Loucy (cell line): ENCODE measurements around the gene MTMR3.

Source experiments
- EZH2phosphoT487 ChIP-seq: fragments of 200-600 bp; IDR thresholded peaks from 2 replicates; pipeline ENCODE4 v1.6.1; 2018; ENCODE audit warnings: antibody characterized with exemption, mild to moderate bottlenecking, moderate library complexity, borderline replicate concordance
- TF ChIP-seq, protein P1 (sequence below): fragments of 200-600 bp; sonication (generic); conservative IDR thresholded peaks from 2 replicates; pipeline ENCODE4 v1.5.1; 2014; ENCODE audit warnings: mild to moderate bottlenecking, antibody characterized with exemption, low read length

DNA sequence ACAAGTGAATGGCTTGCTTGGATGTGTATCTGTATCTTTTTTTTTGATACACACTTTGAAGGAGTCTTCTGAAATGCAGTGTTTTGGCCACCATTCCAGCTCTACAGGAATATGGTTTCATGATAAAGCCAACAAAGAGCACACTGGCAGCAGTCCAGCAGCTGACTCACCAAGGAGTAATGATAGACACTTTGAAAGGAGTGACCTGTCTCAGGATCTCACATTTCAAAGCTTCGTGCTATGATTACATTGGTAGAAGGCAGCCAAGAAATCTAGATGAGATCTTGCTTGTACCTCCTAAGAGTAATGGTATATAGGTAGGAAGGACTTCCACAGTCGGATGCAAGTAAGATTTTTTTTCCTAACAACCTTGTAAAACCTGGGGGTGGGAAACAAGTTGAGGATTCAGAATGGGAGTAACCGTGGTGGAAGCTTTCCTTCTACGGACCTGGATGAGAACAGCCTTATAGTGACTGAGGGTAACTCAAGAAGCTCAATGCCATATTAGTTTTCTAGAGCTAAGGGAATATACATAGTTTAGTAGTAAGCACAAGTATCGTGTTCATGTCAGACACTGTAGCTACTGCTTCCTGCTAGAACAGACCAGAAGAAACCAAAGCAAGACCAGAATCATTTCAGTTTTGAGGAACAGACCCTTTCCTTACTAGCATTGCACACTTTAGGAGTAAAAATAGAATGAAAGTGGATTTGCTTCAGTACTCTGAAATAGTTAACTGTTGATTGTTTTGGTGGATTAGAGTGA, 25.0 kb downstream of the MTMR3 start:
- no peak for TF ChIP-seq EZH2phosphoT487
- TF ChIP-seq, protein P1, sequence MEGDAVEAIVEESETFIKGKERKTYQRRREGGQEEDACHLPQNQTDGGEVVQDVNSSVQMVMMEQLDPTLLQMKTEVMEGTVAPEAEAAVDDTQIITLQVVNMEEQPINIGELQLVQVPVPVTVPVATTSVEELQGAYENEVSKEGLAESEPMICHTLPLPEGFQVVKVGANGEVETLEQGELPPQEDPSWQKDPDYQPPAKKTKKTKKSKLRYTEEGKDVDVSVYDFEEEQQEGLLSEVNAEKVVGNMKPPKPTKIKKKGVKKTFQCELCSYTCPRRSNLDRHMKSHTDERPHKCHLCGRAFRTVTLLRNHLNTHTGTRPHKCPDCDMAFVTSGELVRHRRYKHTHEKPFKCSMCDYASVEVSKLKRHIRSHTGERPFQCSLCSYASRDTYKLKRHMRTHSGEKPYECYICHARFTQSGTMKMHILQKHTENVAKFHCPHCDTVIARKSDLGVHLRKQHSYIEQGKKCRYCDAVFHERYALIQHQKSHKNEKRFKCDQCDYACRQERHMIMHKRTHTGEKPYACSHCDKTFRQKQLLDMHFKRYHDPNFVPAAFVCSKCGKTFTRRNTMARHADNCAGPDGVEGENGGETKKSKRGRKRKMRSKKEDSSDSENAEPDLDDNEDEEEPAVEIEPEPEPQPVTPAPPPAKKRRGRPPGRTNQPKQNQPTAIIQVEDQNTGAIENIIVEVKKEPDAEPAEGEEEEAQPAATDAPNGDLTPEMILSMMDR: no peak
